B cell (primary cell): ENCODE data around the gene ULK4. TPM values are rescaled to one million over a fixed set of nuclear protein-coding genes. Genes with fewer than 3 reads are reported as not detected.

Experiments used
- ATAC-seq: fragments of 200-7000 bp; cut with Tn5 transposase; one replicate; pipeline ENCODE4 v1.10.0; 2021; ENCODE audit warnings: low read depth, mild to moderate bottlenecking, moderate number of reproducible peaks, moderate library complexity
- CTCF ChIA-PET: fragments of 350-600 bp; sonication (Branson Sonifier 250); formaldehyde crosslinking; loops from one replicate; lab custom pipeline; 2021; ENCODE audit warnings: antibody characterized with exemption, inconsistent platforms; lab: Charles Lee
- POLR2A ChIA-PET: fragments of 350-600 bp; sonication (Branson Sonifier 250); formaldehyde crosslinking; loops from one replicate; lab custom pipeline; 2021; ENCODE audit warnings: antibody characterized with exemption; lab: Charles Lee
- DNase-seq: peaks from one replicate; pipeline ENCODE4 v3.0.0; 2013
- H2AFZ ChIP-seq: 2 replicates; pipeline ENCODE4 v1.6.1; 2012; ENCODE audit warnings: mild to moderate bottlenecking, low read depth, low read length; ENCODE audit not compliant: insufficient read depth, poor library complexity, severe bottlenecking
- H3K27ac ChIP-seq, 2 donors: 1 replicate in 1 of 2; 2 replicates in 1 of 2; pipeline ENCODE4 v1.5.1; 2012 to 2013; ENCODE audit warnings: low read length in 2 of 2, mild to moderate bottlenecking in 2 of 2, moderate library complexity in 1 of 2
- H3K27me3 ChIP-seq, 4 experiments: fragments of 200-600 bp in 1 of 4; sonication (generic) in 1 of 4; replicated peaks in 1 of 4; 1 replicate in 2 of 4; 2 replicates in 2 of 4; pipeline versions ENCODE4 v1.6.1 to v1.7.0; 2013 to 2016; ENCODE audit warnings: low read length in 3 of 4, mild to moderate bottlenecking in 2 of 4, mixed read lengths in 1 of 4, moderate library complexity in 1 of 4; ENCODE audit not compliant: insufficient read depth in 4 of 4, control insufficient read depth in 3 of 4; ENCODE audit errors: control extremely low read depth in 1 of 4
- H3K36me3 ChIP-seq, 2 experiments: replicated peaks in 1 of 2; 1 replicate in 1 of 2; 2 replicates in 1 of 2; pipeline versions ENCODE4 v1.6.1 to v1.7.1; 2013; ENCODE audit warnings: low read length in 1 of 2; ENCODE audit not compliant: insufficient read depth in 2 of 2, control insufficient read depth in 1 of 2; ENCODE audit errors: control extremely low read depth in 1 of 2, extremely low read depth in 1 of 2
- H3K4me1 ChIP-seq, 2 donors: fragments of 200-600 bp in 1 of 2; sonication (generic) in 1 of 2; 1 replicate in 1 of 2; 2 replicates in 1 of 2; pipeline versions ENCODE4 v1.5.1 to v1.6.1; 2013 to 2017; ENCODE audit warnings: low read length in 2 of 2; ENCODE audit not compliant: control insufficient read depth in 2 of 2, insufficient read depth in 2 of 2
- H3K4me2 ChIP-seq: replicated peaks from 2 replicates; pipeline ENCODE3; 2012; ENCODE audit warnings: mild to moderate bottlenecking, low read depth, low read length; ENCODE audit not compliant: poor library complexity, severe bottlenecking
- H3K4me3 ChIP-seq, 5 experiments: fragments of 200-600 bp in 1 of 5; sonication (generic) in 1 of 5; 1 replicate in 3 of 5; 2 replicates in 2 of 5; pipeline versions ENCODE4 v1.5.1 to v1.7.0; 2011 to 2016; ENCODE audit warnings: low read length in 4 of 5, mild to moderate bottlenecking in 4 of 5, low read depth in 2 of 5, control low read depth in 1 of 5, moderate library complexity in 1 of 5; ENCODE audit not compliant: insufficient read depth in 1 of 5; ENCODE audit errors: control extremely low read depth in 1 of 5, extremely low read depth in 1 of 5
- H3K79me2 ChIP-seq: fragments of 200-600 bp; sonication (generic); one replicate; pipeline ENCODE4 v1.6.0; 2016; ENCODE audit warnings: low read length; ENCODE audit not compliant: control insufficient read depth, insufficient read depth
- H3K9ac ChIP-seq: fragments of 200-600 bp; sonication (generic); 2 replicates; pipeline ENCODE4 v1.6.1; 2017; ENCODE audit warnings: mild to moderate bottlenecking, low read length, moderate library complexity
- H3K9me3 ChIP-seq, 3 donors: one replicate each; pipeline versions ENCODE4 v1.6.1 to v1.7.1; 2013; ENCODE audit warnings: low read length in 2 of 3; ENCODE audit not compliant: control insufficient read depth in 2 of 3, insufficient read depth in 1 of 3; ENCODE audit errors: control extremely low read depth in 1 of 3
- H4K20me1 ChIP-seq: 2 replicates; pipeline ENCODE4 v1.6.0; 2012; ENCODE audit warnings: mild to moderate bottlenecking, low read length; ENCODE audit not compliant: insufficient read depth, control insufficient read depth, poor library complexity, severe bottlenecking
- H3K27ac Mint-ChIP-seq: one replicate; pipeline ENCODE4 v1.8.0; 2021; ENCODE audit warnings: mixed read lengths
- H3K27me3 Mint-ChIP-seq: one replicate; pipeline ENCODE4 v1.8.0; 2021; ENCODE audit warnings: mixed read lengths
- H3K4me1 Mint-ChIP-seq: one replicate; pipeline ENCODE4 v1.8.0; 2021; ENCODE audit warnings: mixed read lengths
- H3K4me3 Mint-ChIP-seq: one replicate; pipeline ENCODE4 v1.8.0; 2021; ENCODE audit warnings: mixed read lengths
- H3K9me3 Mint-ChIP-seq: one replicate; pipeline ENCODE4 v1.8.0; 2022; ENCODE audit warnings: mixed read lengths; ENCODE audit not compliant: insufficient read depth
- EZH2 ChIP-seq: IDR thresholded peaks from 2 replicates; pipeline ENCODE4 v1.6.1; 2012; ENCODE audit warnings: borderline replicate concordance, low read depth, mild to moderate bottlenecking, moderate library complexity, low read length; ENCODE audit not compliant: insufficient read depth, poor library complexity, severe bottlenecking
- WGBS: methylation state at CpG from one replicate; pipeline ENCODE4 v1.1.5; 2013; ENCODE audit warnings: missing lambda C conversion rate; ENCODE audit not compliant: insufficient coverage; 5-methylcytosine and 5-hydroxymethylcytosine counted together
- intact Hi-C: fragments of 100-400 bp; cut with micrococcal nuclease; formaldehyde crosslinking; loops from one replicate; pipeline ENCODE4 v1.10.0; 2022
- polyA plus RNA-seq: library from polyadenylated mRNA; depleted of rRNA; stranded (reverse); fragments of >200 nt; gene quantifications from 2 replicates; pipeline ENCODE4 v1.2.3, GENCODE V29; 2012
- total RNA-seq, 2 donors: library from RNA; stranded (reverse); fragments of 120-200 nt in 1 of 2; gene quantifications; 1 replicate in 1 of 2; 2 replicates in 1 of 2; pipeline versions ENCODE4 v1.2.3 to v1.2.4, GENCODE V29; 2013 to 2022
- TF ChIP-seq, protein P1 (sequence below): fragments of 200-600 bp; IDR thresholded peaks from one replicate; pipeline ENCODE4 v1.8.0; 2022; ENCODE audit warnings: antibody characterized with exemption, mild to moderate bottlenecking

The ULK4 gene
- total and polyA plus RNA-seq, 2 donors (not counting 1 experiment from before 2014, with no cell fraction given) = 5.2 to 33.7 TPM

DNA sequence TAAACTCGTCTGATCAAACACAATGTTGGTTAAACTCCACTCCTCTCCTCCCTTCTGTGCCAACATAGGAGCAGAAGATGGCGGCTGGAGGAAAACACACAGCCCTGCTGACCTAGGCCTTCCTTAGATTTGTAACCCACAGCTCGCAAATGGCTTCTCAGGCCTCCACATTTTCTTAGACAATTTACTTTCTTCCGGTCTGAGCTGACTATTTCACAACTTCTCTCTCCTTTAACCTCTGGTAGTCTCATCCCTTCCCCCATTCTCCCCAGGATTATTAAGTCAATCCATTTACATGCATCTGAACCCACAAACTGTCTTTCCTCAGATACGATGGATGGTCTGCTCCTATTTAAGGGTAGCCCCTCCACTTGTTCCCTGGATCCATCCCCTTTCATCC, 25.7 kb upstream of the ULK4 start:
- H3K4me2 ChIP-seq = no peak overlapping the region
- no peak overlapping the region for H3K4me3 ChIP-seq
- ChIA-PET POLR2A (no interaction called here), CTCF (no interaction called here)
- no peak for DNase-seq
- H2AFZ ChIP-seq = no peak overlapping the region
- no peak overlapping the region for H3K27ac Mint-ChIP-seq
- H3K27me3 Mint-ChIP-seq = no peaks in the 10 kb centered on the region
- H3K27me3 ChIP-seq = no peaks in the 10 kb centered on the region
- no peak overlapping the region for H3K4me3 Mint-ChIP-seq
- H3K9me3 ChIP-seq = no peaks in the 10 kb centered on the region
- no peaks in the 10 kb centered on the region for H3K4me1 ChIP-seq
- 96% methylated on average over 4 of the region's 5 CpGs for WGBS
- TF ChIP-seq EZH2 = no peak
- TF ChIP-seq, protein P1, sequence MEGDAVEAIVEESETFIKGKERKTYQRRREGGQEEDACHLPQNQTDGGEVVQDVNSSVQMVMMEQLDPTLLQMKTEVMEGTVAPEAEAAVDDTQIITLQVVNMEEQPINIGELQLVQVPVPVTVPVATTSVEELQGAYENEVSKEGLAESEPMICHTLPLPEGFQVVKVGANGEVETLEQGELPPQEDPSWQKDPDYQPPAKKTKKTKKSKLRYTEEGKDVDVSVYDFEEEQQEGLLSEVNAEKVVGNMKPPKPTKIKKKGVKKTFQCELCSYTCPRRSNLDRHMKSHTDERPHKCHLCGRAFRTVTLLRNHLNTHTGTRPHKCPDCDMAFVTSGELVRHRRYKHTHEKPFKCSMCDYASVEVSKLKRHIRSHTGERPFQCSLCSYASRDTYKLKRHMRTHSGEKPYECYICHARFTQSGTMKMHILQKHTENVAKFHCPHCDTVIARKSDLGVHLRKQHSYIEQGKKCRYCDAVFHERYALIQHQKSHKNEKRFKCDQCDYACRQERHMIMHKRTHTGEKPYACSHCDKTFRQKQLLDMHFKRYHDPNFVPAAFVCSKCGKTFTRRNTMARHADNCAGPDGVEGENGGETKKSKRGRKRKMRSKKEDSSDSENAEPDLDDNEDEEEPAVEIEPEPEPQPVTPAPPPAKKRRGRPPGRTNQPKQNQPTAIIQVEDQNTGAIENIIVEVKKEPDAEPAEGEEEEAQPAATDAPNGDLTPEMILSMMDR = no peak
- no peaks in the 10 kb centered on the region for H3K9me3 Mint-ChIP-seq
- H3K79me2 ChIP-seq = no peaks in the 10 kb centered on the region
- no peak overlapping the region for H3K27ac ChIP-seq
- intact Hi-C loops = no loop called here
- H3K4me1 Mint-ChIP-seq = no peaks in the 10 kb centered on the region
- H3K36me3 ChIP-seq = no peaks in the 10 kb centered on the region
- no peak for ATAC-seq
- H4K20me1 ChIP-seq = no peaks in the 10 kb centered on the region
- H3K9ac ChIP-seq = no peak overlapping the region

DNA sequence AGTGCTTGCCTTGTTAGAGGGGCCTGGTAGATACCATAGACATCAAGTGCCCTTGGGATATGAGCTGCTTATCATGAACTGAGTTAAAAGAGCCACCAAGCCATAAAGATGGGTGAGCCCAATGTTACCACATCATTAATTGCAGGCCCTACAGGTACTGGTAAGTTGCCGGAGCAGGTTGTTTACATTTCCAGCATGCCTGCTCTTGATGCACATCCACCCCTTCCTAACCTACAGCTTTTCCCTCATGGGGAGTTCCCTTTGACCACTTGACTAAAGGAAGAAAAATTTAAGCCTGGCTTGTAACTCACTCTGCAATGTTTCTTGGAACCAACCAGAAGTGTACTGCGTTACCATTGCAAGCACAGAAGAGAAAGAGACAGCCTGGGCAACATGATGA, 24.7 kb upstream of the ULK4 start:
- no peak for ATAC-seq
- ChIA-PET POLR2A (no interaction called here), CTCF (no interaction called here)
- no peaks in the 10 kb centered on the region for H3K9me3 Mint-ChIP-seq
- TF ChIP-seq EZH2 = no peak
- TF ChIP-seq, protein P1 = no peak
- no peak overlapping the region for H3K4me3 ChIP-seq
- H3K79me2 ChIP-seq = no peaks in the 10 kb centered on the region
- no peaks in the 10 kb centered on the region for H3K27me3 ChIP-seq
- H3K36me3 ChIP-seq = no peaks in the 10 kb centered on the region
- H2AFZ ChIP-seq = no peak overlapping the region
- no peak overlapping the region for H3K4me2 ChIP-seq
- H3K9ac ChIP-seq = no peak overlapping the region
- H3K27ac Mint-ChIP-seq = no peak overlapping the region
- H3K4me1 ChIP-seq = no peaks in the 10 kb centered on the region
- H3K4me1 Mint-ChIP-seq = no peaks in the 10 kb centered on the region
- 96% methylated on average over 2 of the region's 2 CpGs for WGBS
- no peak overlapping the region for H3K4me3 Mint-ChIP-seq
- no peak overlapping the region for H3K27ac ChIP-seq
- H3K9me3 ChIP-seq = no peaks in the 10 kb centered on the region
- no peaks in the 10 kb centered on the region for H3K27me3 Mint-ChIP-seq
- H4K20me1 ChIP-seq = no peaks in the 10 kb centered on the region
- intact Hi-C loops = no loop called here
- no peak for DNase-seq
